ENCODE measurements around the gene IPP.

DNA sequence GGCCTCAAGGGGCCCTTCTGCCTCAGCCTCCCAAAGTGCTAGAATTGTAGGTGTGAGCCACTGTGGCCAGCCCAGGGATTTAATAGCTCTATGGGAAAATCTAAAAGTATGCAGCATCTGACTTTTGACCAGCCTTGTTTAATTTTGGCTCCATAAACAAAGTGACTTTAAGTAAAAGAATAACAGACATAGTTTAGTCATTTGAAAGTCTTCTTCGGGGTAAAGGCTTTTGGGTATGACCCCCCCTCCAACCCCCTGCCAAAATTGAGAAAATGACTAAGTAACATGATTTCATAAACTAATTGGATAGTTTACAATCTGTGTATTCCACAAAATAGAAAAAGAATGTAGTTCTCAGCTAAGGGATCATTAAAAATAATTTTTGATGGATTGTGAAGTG is 81.1 kb downstream of the IPP start:
- TF ChIP-seq, protein P1, sequence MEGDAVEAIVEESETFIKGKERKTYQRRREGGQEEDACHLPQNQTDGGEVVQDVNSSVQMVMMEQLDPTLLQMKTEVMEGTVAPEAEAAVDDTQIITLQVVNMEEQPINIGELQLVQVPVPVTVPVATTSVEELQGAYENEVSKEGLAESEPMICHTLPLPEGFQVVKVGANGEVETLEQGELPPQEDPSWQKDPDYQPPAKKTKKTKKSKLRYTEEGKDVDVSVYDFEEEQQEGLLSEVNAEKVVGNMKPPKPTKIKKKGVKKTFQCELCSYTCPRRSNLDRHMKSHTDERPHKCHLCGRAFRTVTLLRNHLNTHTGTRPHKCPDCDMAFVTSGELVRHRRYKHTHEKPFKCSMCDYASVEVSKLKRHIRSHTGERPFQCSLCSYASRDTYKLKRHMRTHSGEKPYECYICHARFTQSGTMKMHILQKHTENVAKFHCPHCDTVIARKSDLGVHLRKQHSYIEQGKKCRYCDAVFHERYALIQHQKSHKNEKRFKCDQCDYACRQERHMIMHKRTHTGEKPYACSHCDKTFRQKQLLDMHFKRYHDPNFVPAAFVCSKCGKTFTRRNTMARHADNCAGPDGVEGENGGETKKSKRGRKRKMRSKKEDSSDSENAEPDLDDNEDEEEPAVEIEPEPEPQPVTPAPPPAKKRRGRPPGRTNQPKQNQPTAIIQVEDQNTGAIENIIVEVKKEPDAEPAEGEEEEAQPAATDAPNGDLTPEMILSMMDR (IDR thresholded peaks at IDR 0.05; ENCODE audit: insufficient read depth, low read depth, low read length): no peak
- no peak for TF ChIP-seq EZH2 (IDR thresholded peaks at IDR 0.05; ENCODE audit: insufficient read depth, low read length)

All from astrocyte (in vitro differentiated cells and primary cell).